ENCODE measurements around the gene CERS1. TPM values are rescaled to one million over a fixed set of nuclear protein-coding genes. Genes with fewer than 3 reads are reported as not detected.

The CERS1 gene
- total RNA-seq, 3 donors from 2014 or later = 0.17 to 1.3 (median 0.39) TPM

- peak within 1 kb of the TSS; percentile 93 for H3K4me3 ChIP-seq
- peaks cover 36% of the 10 kb centered on the region for H3K4me1 ChIP-seq (ENCODE audit: low read depth)
- TF ChIP-seq CTCF (IDR thresholded peaks at IDR 0.05) = no peak
- no peaks in the 10 kb centered on the region for H3K36me3 ChIP-seq (ENCODE audit: low read depth)
- ATAC-seq (peak; percentile 88), DNase-seq (peak; percentile 94 to 98 (median 98))
- H3K9me3 ChIP-seq = peaks cover 5% of the 10 kb centered on the region
- intact Hi-C loops (cut with DNase I, micrococcal nuclease) = no loop called here
These were observed 64.2 kb downstream of the CERS1 start, which contains the start of gene UPF1 for GRCh38 chr19:18831524-18832305. TSS of gene UPF1 (plus strand) at chr19:18831959. CDS start at chr19:18832210, 251 bp downstream.

GRCh38 chr19:18830488-18830887 lies 65.5 kb downstream of the CERS1 start:
- no peak for ATAC-seq
- H3K9me3 ChIP-seq = peaks cover 7% of the 10 kb centered on the region
- TF ChIP-seq CTCF (IDR thresholded peaks at IDR 0.05) = no peak

GRCh38 chr19:18828786-18829185 lies 67.2 kb downstream of the CERS1 start:
- intact Hi-C loops (cut with DNase I, micrococcal nuclease) = no loop called here
- H3K36me3 ChIP-seq (ENCODE audit: low read depth) = no peaks in the 10 kb centered on the region
- H3K4me3 ChIP-seq = no peak overlapping the region
- peaks cover 8% of the 10 kb centered on the region for H3K4me1 ChIP-seq (ENCODE audit: low read depth)
- TF ChIP-seq CTCF (IDR thresholded peaks at IDR 0.05) = no peak
- peaks cover 7% of the 10 kb centered on the region for H3K9me3 ChIP-seq
- ATAC-seq (no peak), DNase-seq (no peak)

More at GRCh38 chr19:18830488-18830887, 65.5 kb downstream of the CERS1 start:
- Histone ChIP-seq H3K4me3 (no peak overlapping the region), H3K4me1 (ENCODE audit: low read depth) (peaks cover 24% of the 10 kb centered on the region), H3K36me3 (ENCODE audit: low read depth) (no peaks in the 10 kb centered on the region)
- DNase-seq = no peak
- intact Hi-C loops (cut with DNase I, micrococcal nuclease) = no loop called here

Other genes with a start within 250 kb of the CERS1 start
- 10 to 100 TPM; 11.5 to 15.1 (median 12.5) TPM for gene CRTC1, start 212.5 kb downstream of the CERS1 start, total RNA-seq
- under 1 TPM in 2 of 3 donors, not detected in 1; 0.12 to 0.95 TPM for gene COMP, start 104.9 kb downstream of the CERS1 start, total RNA-seq
- 10 to 100 TPM; 79.2 to 87.2 (median 83.4) TPM for gene UPF1, start 64.2 kb downstream of the CERS1 start, total RNA-seq
- gene COPE, start 23.2 kb upstream of the CERS1 start, total RNA-seq = 100 to 1,000 TPM; 119 to 227 (median 176) TPM
- gene DDX49, start 23.6 kb upstream of the CERS1 start, total RNA-seq = 10 to 100 TPM; 37.4 to 47.3 (median 40.4) TPM
- gene HOMER3, start 45.1 kb upstream of the CERS1 start, total RNA-seq = 10 to 100 TPM in 1 of 3 donors, 1 to 10 TPM in 2; 2.2 to 18.0 (median 6.5) TPM
- 10 to 100 TPM; 65.4 to 93.4 (median 69.8) TPM for gene SUGP2, start 137.4 kb upstream of the CERS1 start, total RNA-seq
- 10 to 100 TPM; 18.4 to 20.0 (median 19.3) TPM for gene ARMC6, start 137.4 kb upstream of the CERS1 start, total RNA-seq
- 10 to 100 TPM in 1 of 3 donors, 1 to 10 TPM in 2; 9.4 to 11.7 (median 9.8) TPM for gene SLC25A42, start 167.8 kb upstream of the CERS1 start, total RNA-seq
- 10 to 100 TPM; 14.7 to 23.4 (median 17.6) TPM for gene TMEM161A, start 242.3 kb upstream of the CERS1 start, total RNA-seq